Smooth muscle cell (in vitro differentiated cells): Measurements from ENCODE around the gene RNF224. TPM values are rescaled to one million over a fixed set of nuclear protein-coding genes. Genes with fewer than 3 reads are reported as not detected.
A peak's percentile ranks its signal among the peaks of the same experiment; 100 is the strongest.

Source experiments
- DNase-seq: peaks from one replicate; lab custom pipeline; 2025; ENCODE audit not compliant: unreplicated experiment; lab: John Stamatoyannopoulos, UW
- H2AFZ ChIP-seq: fragments of 200-600 bp; sonication (generic); 2 replicates; pipeline ENCODE4 v1.6.0; 2016; ENCODE audit warnings: antibody characterized with exemption, low read depth, mild to moderate bottlenecking
- H3F3A ChIP-seq: fragments of 200-600 bp; sonication (generic); 2 replicates; pipeline ENCODE4 v1.6.0; 2017; ENCODE audit warnings: antibody characterized with exemption, low read depth
- H3K27ac ChIP-seq: fragments of 200-600 bp; sonication (generic); 2 replicates; pipeline ENCODE4 v1.5.1; 2016; ENCODE audit warnings: low read depth, mild to moderate bottlenecking
- H3K27me3 ChIP-seq: fragments of 200-600 bp; sonication (generic); 2 replicates; pipeline ENCODE4 v1.6.1; 2016; ENCODE audit warnings: low read depth, mild to moderate bottlenecking
- H3K36me3 ChIP-seq: fragments of 200-600 bp; sonication (generic); 2 replicates; pipeline ENCODE4 v1.5.1; 2016; ENCODE audit warnings: low read depth
- H3K4me1 ChIP-seq: fragments of 200-600 bp; sonication (generic); 2 replicates; pipeline ENCODE4 v1.5.1; 2016; ENCODE audit warnings: low read depth
- H3K4me2 ChIP-seq: fragments of 200-600 bp; sonication (generic); 2 replicates; pipeline ENCODE4 v1.6.0; 2016; ENCODE audit warnings: mild to moderate bottlenecking
- H3K4me3 ChIP-seq: fragments of 200-600 bp; sonication (generic); 2 replicates; pipeline ENCODE4 v1.5.1; 2016; ENCODE audit warnings: mild to moderate bottlenecking
- H3K79me2 ChIP-seq: fragments of 200-600 bp; sonication (generic); 2 replicates; pipeline ENCODE4 v1.6.0; 2016; ENCODE audit warnings: low read depth, mild to moderate bottlenecking
- H3K9ac ChIP-seq: fragments of 200-600 bp; sonication (generic); 2 replicates; pipeline ENCODE4 v1.6.0; 2016; ENCODE audit warnings: low read depth
- H3K9me3 ChIP-seq: fragments of 200-600 bp; sonication (generic); replicated peaks from 2 replicates; pipeline ENCODE4 v1.5.1; 2016; ENCODE audit warnings: low read depth
- H4K20me1 ChIP-seq: fragments of 200-600 bp; sonication (generic); 2 replicates; pipeline ENCODE4 v1.6.0; 2016; ENCODE audit warnings: low read depth
- CTCF ChIP-seq: fragments of 200-600 bp; sonication (generic); IDR thresholded peaks from 2 replicates; pipeline ENCODE4 v1.5.1; 2017; ENCODE audit warnings: borderline replicate concordance, mild to moderate bottlenecking, antibody characterized with exemption; ENCODE audit not compliant: insufficient read depth, poor library complexity, severe bottlenecking
- WGBS: methylation state at CpG from one replicate; pipeline ENCODE4 v1.1.7; 2016; ENCODE audit warnings: low lambda C conversion rate; 5-methylcytosine and 5-hydroxymethylcytosine counted together
- polyA plus RNA-seq: library from polyadenylated mRNA; unstranded; fragments of >200 nt; fragmentation: Nextera tagmentation; extraction: Ambion mirVana; gene quantifications from 2 replicates; pipeline ENCODE4 v1.2.1, GENCODE V29; 2016
- total RNA-seq: library from RNA; depleted of rRNA; stranded (reverse); fragments of >200 nt; gene quantifications from 2 replicates; pipeline ENCODE4 v1.2.3, GENCODE V29; 2014

The RNF224 gene
- total and polyA plus RNA-seq, 2 experiments from 2014 or later: not detected

GRCh38 chr9:137186385-137186784 lies 40.9 kb upstream of the RNF224 start:
- H3K4me2 ChIP-seq: peak overlapping the region; percentile 100
- no peak overlapping the region for H3K9ac ChIP-seq
- WGBS: 90% methylated on average over 6 of the region's 6 CpGs
- no peaks in the 10 kb centered on the region for H3K27me3 ChIP-seq
- H3F3A ChIP-seq: peaks cover 12% of the 10 kb centered on the region
- DNase-seq: no peak
- no peak for TF ChIP-seq CTCF
- H3K9me3 ChIP-seq: no peaks in the 10 kb centered on the region
- H4K20me1 ChIP-seq: peaks cover 10% of the 10 kb centered on the region
- peaks cover 18% of the 10 kb centered on the region for H3K4me1 ChIP-seq
- H2AFZ ChIP-seq: no peak overlapping the region
- peaks cover 39% of the 10 kb centered on the region for H3K79me2 ChIP-seq
- no peak overlapping the region for H3K4me3 ChIP-seq
- H3K27ac ChIP-seq: no peak overlapping the region
- no peaks in the 10 kb centered on the region for H3K36me3 ChIP-seq

GRCh38 chr9:137187386-137187785 lies 39.9 kb upstream of the RNF224 start:
- Histone ChIP-seq H3K4me3 (peak overlapping the region; percentile 88), H3K4me2 (peak overlapping the region; percentile 100), H2AFZ (no peak overlapping the region), H3F3A (peaks cover 12% of the 10 kb centered on the region), H3K36me3 (no peaks in the 10 kb centered on the region), H3K9ac (peak overlapping the region; percentile 96), H3K27me3 (no peaks in the 10 kb centered on the region), H3K9me3 (no peaks in the 10 kb centered on the region), H3K4me1 (peaks cover 18% of the 10 kb centered on the region), H4K20me1 (peaks cover 10% of the 10 kb centered on the region), H3K27ac (no peak overlapping the region), H3K79me2 (peaks cover 39% of the 10 kb centered on the region)
- 93% methylated on average over 14 of the region's 15 CpGs for WGBS
- TF ChIP-seq CTCF: no peak
- no peak for DNase-seq

- Histone ChIP-seq H3K27me3 (no peaks in the 10 kb centered on the region), H3K4me2 (peak overlapping the region; percentile 100), H3K27ac (peak overlapping the region; percentile 96), H3K4me1 (peaks cover 18% of the 10 kb centered on the region), H4K20me1 (peaks cover 10% of the 10 kb centered on the region), H3K36me3 (no peaks in the 10 kb centered on the region), H3K9me3 (no peaks in the 10 kb centered on the region), H3F3A (peaks cover 12% of the 10 kb centered on the region), H3K4me3 (peak overlapping the region; percentile 88), H3K79me2 (peaks cover 39% of the 10 kb centered on the region), H2AFZ (peak overlapping the region; percentile 62), H3K9ac (peak overlapping the region; percentile 96)
- WGBS: 4% methylated on average over 27 of the region's 31 CpGs
- no peak for TF ChIP-seq CTCF
- no peak for DNase-seq
Observed at GRCh38 chr9:137188086-137188489, 39.2 kb upstream of the RNF224 start.
